HS-27A (cell line): ENCODE results near the gene PPM1D.
A peak's percentile ranks its signal among the peaks of the same experiment; 100 is the strongest.

Experiments
- DNase-seq: peaks from one replicate; pipeline ENCODE4 v3.0.0-alpha.2; 2012; ENCODE audit warnings: low read depth, missing footprints

The PPM1D gene

DNA sequence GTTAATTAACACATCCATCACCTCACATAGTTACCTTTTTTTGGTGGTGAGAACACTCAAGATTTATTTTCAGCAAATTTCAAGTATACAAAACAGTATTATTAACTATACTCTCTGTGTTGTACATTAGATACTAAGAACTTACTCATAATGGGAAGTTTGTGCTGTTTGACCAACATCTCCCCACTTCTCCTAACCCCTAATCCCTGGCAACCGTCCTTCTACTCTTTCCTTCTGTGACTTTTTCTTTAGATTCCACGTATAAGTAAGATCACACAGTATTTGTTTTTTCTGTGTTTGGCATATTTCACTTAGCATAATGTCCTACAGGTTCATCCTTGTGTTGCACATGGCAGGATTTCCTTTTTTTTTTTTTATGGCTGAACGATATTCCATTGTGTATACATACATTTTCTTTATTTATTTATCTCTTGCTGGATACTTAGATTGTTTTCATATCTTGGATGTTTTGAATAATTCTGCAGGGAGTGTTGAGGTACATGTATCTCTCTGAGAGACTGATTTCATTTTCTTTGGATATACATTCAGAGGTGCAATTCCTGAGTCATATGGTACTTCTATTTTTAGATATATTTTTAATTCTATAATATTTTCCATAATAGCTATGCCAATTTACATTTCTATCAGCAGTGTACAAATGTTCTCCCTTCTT lies 19.0 kb downstream of the PPM1D start:
- no peak for DNase-seq

DNA sequence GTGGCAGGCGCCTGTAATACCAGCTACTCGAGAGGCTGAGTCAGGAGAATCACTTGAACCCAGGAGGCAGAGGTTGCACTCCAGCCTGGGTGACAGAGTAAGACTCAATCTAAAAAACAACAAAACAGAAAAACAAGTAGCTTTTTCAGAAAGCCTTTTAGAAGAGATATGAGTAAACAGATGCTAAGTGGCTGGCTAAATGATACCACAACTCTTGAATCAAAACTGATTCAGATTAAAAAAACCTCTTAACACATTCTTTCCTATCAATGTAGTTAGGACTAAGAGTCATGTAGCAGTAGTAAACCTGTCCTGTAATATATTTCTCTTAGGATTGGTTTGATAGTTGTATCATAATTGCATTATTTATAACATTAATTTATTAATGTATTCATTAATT lies 23.0 kb downstream of the PPM1D start:
- DNase-seq, result no peak

DNA sequence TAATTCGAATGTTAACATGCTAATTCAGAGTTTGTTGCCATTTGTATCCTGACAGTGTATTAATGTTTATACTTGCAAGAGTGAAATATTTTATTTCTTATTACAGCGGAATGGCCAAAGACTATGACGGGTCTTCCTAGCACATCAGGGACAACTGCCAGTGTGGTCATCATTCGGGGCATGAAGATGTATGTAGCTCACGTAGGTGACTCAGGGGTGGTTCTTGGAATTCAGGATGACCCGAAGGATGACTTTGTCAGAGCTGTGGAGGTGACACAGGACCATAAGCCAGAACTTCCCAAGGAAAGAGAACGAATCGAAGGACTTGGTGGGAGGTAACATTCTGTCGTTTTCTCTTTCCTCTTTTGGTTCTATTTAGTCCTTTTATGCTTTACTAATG lies 23.4 kb downstream of the PPM1D start:
- DNase-seq, result no peak

DNA sequence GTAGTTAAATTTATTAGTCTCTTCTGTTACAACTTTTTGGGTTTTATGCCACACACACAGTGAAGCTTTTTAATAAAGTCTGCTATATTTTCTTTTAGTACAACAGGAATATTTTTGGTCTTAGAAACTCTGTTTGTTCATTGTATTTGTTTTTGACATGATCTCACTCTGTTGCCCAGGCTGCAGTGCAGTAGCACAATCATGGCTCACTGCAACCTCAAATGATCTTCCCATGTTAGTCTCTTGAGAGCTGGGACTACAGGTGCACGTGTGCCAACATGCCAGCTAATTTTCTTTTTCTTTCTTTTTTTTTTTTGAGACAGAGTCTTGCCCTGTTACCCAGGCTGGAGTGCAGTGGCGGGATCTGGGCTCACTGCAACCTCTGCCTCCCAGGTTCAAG lies 27.1 kb downstream of the PPM1D start:
- DNase-seq, result no peak

DNA sequence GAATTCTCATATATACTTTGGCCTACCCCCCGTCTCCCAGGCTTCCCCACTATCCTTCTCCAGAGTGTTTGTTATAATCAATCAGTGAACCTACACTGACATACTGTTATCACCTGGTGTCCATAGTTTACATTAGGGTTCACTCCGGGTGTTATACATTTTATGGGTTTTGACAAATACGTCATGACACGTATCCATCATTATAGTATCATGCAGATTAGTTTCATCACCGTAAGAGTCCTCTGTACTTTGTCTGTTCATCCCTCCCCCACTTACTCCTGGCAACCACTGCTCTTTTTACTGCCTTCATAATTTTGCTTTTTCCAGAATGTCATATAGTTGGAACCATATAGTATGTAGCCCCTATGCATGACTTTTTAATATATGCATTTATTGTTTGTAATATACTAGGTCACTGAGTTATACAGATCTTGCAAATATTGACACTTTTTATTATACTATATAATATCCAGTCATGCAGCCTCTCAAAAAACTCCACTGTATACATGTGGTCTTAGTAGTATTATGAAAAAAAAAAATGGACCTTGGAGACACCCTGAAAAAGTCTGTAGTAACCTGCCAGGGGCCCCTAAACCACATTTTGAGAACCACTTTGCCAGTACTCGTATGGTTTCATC lies 28.4 kb downstream of the PPM1D start:
- DNase-seq, result no peak

DNA sequence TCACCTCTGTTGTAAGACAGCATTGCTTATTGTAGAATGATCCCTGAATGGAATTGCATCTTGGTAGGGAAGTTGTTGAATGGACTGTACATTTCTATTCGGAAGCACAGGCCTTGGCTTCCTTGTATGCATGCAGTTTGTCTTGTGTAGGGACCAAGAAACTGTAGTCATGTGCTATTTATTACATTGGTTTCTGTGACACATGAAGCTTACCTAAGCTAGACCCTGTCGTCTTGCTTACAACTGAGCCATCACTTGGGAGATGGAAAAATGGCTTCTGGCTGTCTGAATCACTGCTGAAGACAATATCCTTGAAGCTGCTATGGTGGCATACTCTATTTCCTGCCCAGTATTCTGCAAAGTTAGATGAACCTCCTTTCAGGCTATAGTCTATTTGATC lies 29.1 kb downstream of the PPM1D start:
- no peak for DNase-seq

DNA sequence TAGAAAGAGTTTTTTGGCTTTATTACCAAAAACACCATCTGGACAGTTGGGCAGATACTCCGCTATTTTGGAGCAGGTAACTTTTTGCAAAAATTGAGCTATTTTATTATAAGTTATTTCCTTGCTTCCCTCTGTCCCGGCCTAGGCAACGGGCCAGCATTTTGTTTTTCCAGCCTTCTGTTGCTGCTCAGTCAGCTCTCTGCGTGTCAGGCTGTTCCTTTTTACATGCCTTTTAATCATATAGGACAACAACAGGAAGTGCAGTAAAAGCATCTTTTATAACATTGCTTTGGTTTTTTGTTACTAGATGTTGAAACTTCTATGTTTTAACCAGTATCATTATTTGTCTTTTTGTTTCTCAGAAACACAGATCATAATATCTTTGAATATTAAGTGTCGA lies 30.4 kb downstream of the PPM1D start:
- no peak for DNase-seq

DNA sequence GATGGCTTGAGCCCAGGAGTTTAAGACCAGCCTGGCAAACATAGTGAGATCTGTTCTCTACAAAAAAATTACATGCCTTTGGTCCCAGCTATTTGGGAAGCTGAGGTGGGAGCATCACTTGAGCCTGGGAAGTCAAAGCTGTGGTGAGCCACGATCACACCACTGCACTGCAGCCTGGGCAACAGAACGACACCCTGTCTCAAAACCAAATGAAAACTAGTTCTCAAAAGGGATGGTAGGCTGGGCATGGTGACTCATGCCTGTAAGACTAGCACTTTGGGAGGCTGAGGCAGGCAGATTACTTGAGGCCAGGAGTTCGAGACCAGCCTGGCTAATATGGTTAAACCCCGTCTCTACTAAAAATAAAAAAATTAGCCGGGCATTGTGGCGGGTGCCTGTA lies 31.1 kb downstream of the PPM1D start:
- DNase-seq, result no peak

DNA sequence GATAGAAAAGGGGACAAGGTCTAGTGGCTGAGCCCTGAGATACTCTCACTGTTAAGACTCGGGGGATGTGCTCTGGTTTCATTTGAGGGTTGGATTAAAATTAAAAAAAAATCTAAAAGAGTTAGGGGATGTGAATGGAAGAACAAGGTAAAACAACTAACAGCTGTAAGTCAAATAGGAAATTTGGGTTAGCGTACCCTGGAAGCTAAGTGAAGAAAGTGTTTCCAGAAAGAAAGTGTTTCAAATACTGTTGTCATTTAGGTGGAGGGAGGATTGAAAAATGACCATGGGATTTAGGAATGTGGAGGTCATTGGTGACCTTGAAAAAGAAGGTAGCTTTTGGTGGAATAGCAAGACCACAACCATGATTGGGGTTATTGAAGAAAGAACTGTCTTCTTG lies 37.7 kb downstream of the PPM1D start:
- no peak for DNase-seq

DNA sequence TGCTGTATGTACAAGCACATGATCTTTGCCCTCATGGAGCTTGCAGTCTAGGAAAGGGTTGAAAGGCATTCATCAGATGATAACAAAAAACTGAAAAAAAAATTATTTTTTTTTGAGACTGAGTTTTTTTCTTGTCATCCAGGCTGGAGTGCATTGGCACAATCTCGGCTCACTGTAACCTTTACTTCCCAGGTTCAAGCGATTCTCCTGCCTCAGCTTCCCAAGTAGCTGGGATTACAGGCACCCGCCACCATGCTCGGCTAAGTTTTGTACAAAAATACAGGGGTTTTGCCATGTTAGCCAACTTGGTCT lies 39.0 kb downstream of the PPM1D start:
- no peak for DNase-seq

DNA sequence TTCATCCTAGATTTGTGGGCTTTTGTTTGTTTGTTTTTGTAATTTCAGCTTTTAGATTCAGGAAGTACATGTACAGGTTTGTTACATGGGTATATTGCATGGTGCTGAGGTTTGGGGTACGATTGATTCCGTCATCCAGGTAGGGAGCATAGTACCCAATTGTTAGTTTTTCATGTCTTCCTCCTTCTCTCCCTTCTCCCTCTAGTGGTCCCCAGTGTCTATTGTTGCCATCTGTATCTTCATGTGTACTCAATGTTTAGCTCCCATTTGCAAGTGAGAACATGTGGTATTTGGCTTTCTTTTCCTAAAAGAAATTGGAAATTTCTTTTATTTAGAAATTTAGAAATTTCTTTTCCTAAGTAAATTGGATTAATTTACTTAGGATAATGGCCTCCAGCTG lies 40.5 kb downstream of the PPM1D start:
- no peak for DNase-seq

DNA sequence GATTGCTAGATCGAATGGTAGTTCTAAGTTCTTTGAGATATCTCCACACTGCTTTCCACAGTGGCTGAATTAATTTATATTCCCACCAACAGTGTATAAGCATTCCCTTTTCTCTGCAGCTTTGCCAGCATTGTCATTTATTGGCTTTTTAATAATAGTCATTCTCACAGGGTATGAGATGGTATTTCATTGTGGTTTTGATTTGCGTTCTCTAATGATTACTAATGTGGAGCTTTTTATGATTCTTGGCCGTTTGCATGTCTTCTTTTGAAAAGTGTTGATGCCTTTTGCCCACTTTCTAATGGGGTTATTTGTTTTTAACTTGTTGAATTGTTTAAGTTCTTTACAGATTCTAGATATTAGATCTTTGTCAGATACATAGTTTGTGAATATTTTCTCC lies 41.1 kb downstream of the PPM1D start:
- DNase-seq, result no peak

DNA sequence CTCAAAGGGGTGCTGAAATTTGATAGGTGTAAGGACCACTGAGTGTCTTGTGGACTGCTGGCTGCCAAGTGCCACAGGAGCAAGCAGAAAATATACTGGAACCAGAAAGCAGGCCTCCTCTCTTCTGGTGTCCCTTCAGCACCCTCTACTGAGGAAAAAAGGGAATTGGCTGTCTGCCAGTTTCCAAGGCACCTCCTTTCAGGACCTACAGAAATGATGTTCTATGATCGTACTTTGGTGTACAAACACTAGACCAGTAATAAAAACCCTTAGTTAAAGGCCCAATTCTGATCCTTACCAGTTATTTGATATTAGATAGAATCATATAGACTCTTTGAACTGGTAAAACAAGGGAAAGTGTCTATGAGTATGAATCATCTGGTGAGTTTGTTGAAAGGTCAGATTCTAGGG lies 41.8 kb downstream of the PPM1D start:
- peak; percentile 72 for DNase-seq

DNA sequence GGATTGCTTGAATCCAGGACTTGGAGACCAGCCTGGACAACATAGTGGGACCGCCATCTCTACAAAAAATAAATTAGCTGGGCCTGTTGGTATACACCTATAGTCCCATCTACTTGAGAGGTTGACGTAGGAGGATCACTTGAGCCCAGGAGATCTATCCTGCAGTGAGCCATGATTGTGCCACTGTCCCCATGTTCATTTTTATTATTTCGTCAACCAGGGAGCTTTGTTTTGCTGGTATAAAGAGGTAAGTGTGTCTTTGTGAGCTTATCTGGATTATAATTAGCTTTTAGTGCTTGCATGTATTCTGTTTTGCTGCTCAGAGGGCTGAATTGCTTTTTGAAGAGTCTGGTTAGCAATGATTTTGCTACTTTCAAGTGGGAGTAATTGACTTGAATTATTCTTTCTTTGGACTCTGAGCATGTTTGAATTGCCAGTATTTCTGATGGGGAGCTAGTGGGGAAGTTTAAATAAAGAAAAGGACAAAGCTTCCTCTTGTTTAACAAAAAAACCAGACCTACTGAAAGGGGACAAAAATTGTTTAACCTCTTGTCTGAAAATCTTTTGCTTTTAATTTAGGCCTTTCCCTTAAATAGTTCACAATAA lies 46.0 kb downstream of the PPM1D start:
- DNase-seq, result no peak

DNA sequence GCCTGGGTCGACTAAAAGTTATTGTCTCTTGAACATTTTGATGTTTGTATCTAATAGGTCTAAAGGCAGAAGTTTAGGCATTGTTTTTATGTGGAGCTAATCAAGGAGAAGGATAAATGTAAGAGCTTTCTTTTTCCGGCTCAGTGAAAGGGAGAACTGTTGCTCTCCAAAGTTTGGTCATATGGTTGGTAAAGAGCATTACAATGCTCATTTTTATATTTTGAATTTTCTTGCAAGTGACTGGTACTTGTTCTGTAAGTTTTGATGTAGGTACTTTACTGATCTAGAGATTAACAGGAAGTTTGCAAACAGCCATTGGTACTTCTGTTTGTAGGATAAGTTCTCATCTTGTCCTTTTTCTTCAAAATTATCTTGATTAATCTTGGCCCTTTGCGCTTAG lies 46.7 kb downstream of the PPM1D start:
- no peak for DNase-seq

DNA sequence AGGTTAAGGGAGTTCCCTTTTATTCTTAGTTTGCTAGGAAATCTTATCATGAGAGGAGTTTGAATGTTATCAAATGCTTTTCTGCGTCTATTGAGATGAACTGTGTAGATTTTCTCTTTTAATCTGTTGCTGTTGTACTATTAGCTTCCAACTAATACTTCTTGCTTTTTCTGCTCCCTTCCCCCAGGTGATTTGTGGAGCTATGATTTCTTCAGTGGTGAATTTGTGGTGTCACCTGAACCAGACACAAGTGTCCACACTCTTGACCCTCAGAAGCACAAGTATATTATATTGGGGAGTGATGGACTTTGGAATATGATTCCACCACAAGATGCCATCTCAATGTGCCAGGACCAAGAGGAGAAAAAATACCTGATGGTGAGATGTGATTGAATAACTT lies 47.7 kb downstream of the PPM1D start:
- DNase-seq, result no peak

DNA sequence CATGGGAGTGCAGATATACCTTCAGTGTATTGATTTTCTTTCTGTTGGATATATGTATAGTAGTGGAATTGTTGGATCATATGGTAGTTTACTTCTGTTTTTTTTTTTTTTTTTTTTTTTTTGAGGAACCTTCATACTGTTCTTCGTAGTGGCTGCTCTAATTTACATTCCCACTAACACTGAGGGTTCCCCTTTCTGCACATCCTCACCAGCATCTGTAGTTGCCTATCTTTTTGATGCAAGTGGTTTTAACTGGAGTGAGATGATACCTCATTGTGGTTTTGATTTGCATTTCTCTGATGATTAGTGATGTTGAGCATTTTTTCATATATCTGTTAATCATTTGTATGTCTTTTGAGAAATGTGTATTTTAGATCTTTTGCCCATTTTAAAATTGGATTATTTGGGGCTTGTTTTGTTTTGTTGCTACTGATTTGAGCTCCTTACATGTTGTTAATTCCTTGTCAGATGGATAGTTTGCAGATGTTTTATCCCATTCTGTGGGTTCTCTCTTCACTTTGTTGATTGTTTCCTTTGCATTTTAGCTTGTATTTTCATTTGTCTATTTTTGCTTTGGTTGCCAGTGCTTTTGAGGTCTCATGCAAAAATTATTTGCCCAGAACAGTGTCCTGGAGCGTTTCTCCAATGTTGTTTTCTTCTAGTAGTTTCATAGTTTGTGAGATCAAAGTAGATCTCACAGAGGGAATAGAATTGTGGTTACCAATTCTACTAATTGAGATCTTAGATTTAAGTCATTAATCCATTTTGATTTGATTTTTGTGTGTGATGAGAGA lies 52.7 kb downstream of the PPM1D start:
- DNase-seq, result no peak

DNA sequence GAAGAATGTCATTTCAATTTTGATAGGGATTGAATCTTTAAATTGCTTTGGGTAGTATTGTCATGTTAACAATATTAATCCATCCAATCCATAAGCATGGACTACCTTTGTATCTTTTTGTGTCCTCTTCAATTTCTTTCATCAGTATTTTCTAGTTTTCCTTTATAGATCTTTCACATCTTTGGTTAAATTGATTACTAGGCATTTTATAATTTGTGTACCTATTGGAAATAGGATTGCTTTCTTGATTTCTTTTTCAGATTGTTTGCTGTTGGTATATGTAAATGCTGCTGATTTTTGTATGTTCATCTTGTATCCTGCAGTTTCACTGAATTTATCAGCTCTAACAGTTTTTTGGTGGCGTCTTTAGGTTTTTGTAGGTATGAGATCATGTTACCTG lies 53.6 kb downstream of the PPM1D start:
- no peak for DNase-seq

DNA sequence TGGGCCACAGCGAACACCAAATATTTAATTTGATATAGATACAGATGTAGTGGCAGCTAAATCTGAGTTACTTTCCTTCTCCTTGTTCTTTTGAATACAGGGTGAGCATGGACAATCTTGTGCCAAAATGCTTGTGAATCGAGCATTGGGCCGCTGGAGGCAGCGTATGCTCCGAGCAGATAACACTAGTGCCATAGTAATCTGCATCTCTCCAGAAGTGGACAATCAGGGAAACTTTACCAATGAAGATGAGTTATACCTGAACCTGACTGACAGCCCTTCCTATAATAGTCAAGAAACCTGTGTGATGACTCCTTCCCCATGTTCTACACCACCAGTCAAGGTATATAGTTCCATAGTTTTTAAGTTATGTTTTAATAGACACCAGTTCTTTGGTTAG lies 56.5 kb downstream of the PPM1D start:
- no peak for DNase-seq

DNA sequence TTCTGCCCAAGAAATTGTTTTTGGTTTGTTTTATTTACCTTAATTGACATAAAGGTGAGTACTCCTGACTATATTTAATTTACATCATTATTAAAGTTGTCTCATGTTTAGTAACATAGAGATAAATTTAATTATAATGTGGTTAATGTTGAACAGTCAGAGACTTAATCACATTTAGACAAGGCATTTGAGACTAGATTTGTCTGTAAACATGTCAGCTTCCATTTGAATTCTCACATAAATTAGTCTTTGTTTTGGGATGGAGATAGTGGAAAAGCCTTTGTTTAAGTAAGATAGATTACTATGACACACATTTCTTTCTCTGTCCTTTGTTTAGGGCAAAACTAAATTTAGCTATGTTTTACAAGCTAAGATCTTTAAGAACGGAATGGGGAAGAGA lies 59.2 kb downstream of the PPM1D start:
- no peak for DNase-seq

DNA sequence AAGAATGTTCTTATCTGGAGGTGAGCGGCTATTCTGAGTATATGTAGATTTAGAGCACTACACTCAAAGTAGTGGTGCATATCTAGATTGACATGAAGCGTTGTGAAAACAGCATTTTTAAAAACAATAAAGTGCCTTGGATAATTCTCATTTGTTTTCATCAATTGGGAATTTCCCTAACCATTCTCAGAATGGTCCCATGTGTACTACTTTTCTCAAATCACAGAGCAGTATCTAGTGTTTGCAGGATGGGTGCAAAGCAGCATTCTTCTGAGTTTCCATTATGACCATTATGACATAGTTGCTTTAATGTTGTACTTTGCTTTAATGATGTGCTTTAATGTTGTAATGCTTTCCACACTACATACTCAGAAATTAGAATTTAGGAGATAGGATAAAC lies 61.5 kb downstream of the PPM1D start:
- DNase-seq, result no peak

DNA sequence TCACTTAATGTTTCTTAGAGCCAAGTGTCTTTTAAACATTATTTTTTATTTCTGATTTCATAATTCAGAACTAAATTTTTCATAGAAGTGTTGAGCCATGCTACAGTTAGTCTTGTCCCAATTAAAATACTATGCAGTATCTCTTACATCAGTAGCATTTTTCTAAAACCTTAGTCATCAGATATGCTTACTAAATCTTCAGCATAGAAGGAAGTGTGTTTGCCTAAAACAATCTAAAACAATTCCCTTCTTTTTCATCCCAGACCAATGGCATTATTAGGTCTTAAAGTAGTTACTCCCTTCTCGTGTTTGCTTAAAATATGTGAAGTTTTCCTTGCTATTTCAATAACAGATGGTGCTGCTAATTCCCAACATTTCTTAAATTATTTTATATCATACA lies 64.0 kb downstream of the PPM1D start:
- DNase-seq, result no peak

DNA sequence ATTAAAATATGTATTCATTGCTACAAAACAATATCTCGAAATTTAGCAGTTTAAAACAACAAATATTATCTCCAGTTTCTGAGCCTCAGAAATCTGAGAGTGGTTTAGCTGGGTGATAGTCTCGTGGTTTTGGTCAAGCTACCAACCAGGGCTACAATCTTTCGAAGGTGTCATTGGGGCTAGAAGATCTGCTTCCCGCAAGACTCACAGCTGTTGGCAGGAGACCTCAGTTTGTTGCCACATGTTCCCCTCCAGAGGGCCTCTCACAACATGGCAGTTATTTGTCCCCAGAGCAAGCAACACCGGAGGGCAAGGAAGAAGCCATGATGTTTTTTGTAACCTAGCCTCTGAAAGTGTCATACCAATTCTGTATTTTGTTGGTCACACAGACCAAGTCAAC lies 65.6 kb downstream of the PPM1D start:
- no peak for DNase-seq
